Mesenteric fat pad (tissue), 1 donor: ENCODE measurements around the gene TESMIN. TPM values are rescaled to one million over a fixed set of nuclear protein-coding genes. Genes with fewer than 3 reads are reported as not detected.

Experiments
- DNase-seq: peaks from one replicate; pipeline ENCODE4 v3.0.0-alpha.2; 2020; ENCODE audit warnings: low spot score
- total RNA-seq: library from RNA; stranded (reverse); fragmentation: NEBNext Ultra II Directional; extraction: Animal tissue kit (Norgen Biotek cat#: 25700); gene quantifications from one replicate; pipeline ENCODE4 v1.2.1, GENCODE V29; 2021
- donor health status: DM: yes; HTN: yes; CAD: no.

The TESMIN gene
- total RNA-seq, 1 donor from 2014 or later: 0.55 TPM

GRCh38 chr11:68661697-68662603, 89.4 kb downstream of the TESMIN start:
- no peak for DNase-seq

DNA sequence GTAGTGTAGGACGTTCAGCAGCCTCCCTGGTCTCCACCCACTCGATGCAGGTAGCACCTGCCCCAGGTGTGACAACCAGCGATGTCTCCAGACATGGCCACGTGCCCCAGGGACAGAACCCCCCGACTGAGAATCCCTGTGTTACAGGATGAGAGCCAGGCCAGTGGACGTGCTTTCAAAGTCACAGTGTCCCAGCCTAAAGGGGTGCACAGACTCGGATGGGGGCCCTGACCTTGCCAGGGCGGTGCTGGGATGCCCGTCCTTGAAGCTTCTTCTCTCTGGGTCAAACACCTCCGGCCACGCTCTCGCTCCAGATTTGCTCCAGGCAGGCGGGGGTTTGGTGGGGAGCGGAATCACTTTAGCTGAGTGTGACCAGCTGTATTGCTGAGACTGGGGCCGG, 90.3 kb downstream of the TESMIN start:
- DNase-seq: no peak

- DNase-seq: no peak
These were observed 91.1 kb downstream of the TESMIN start for GRCh38 chr11:68660066-68660810.

GRCh38 chr11:68659158-68659921, 92.0 kb downstream of the TESMIN start:
- no peak for DNase-seq

GRCh38 chr11:68658661-68659060, 92.7 kb downstream of the TESMIN start:
- no peak for DNase-seq

- no peak for DNase-seq
These were observed 93.2 kb downstream of the TESMIN start for GRCh38 chr11:68658097-68658496.

Other genes starting within 250 kb of the TESMIN start
- gene GAL, start 67.0 kb downstream of the TESMIN start, total RNA-seq: 1.4 TPM
- gene CPT1A, start 90.4 kb upstream of the TESMIN start, total RNA-seq: 51.9 TPM
- gene MRPL21, start 152.3 kb upstream of the TESMIN start, total RNA-seq: 41.9 TPM
- gene IGHMBP2, start 152.4 kb upstream of the TESMIN start, total RNA-seq: 16.7 TPM
- gene MRGPRD, start 229.5 kb upstream of the TESMIN start, total RNA-seq: not detected